Measurements from ENCODE around the gene NEB. TPM values are rescaled to one million over a fixed set of nuclear protein-coding genes. Genes with fewer than 3 reads are reported as not detected.
"Not testable (repeated sequence)": the region's sequence is repeated elsewhere in the genome, so short reads cannot be mapped to it uniquely, and the experiment has no call there.

The NEB gene
- total RNA-seq, 8 experiments from 2014 or later, result 1.7 to 4.3 (median 3.7) TPM

- 57 to 100% (median 95%) methylated on average over 1 to 4 of the region's 4 CpGs for WGBS, 10 experiments
- in situ Hi-C loops (cut with MboI; ENCODE audit: low pct_unique_long_range_greater_than_20kb in 2 of 9, low sequenced_read_pairs in 9 of 9, unreplicated experiment in 9 of 9), result no loop called here
- Histone ChIP-seq H3K4me3 (no peak overlapping the region), H3K4me1 (replicated peaks in 1 of 2) (no peaks in the 10 kb centered on the region), H3K27ac (no peak overlapping the region)
- no peak for ATAC-seq (replicated peaks in 6 of 8)
These were observed 124.0 kb downstream of the NEB start for GRCh38 chr2:151610310-151610709.

- WGBS, 10 experiments, result 86 to 100% (median 100%) methylated on average over 1 to 4 of the region's 4 CpGs; no CpG with 5 or more reads in 1 of the 10 experiments
- no peak for ATAC-seq (replicated peaks in 6 of 8)
These were observed 124.6 kb downstream of the NEB start for GRCh38 chr2:151609705-151610104.

GRCh38 chr2:151607459-151608424 is 126.5 kb downstream of the NEB start:
- peak in 1 of 8 experiments; percentile 57 for ATAC-seq (replicated peaks in 6 of 8)
- H3K4me1 ChIP-seq (replicated peaks in 1 of 2); H3K4me3 ChIP-seq; in situ Hi-C loops (cut with MboI; ENCODE audit: low pct_unique_long_range_greater_than_20kb in 2 of 9, low sequenced_read_pairs in 9 of 9, unreplicated experiment in 9 of 9); H3K27ac ChIP-seq: not testable (repeated sequence)
- WGBS, 10 experiments, result no CpG with 5 or more reads among the region's 6 CpGs

More at GRCh38 chr2:151609705-151610104, 124.6 kb downstream of the NEB start:
- Histone ChIP-seq H3K27ac (no peak overlapping the region), H3K4me3 (no peak overlapping the region), H3K4me1 (replicated peaks in 1 of 2) (no peaks in the 10 kb centered on the region)
- in situ Hi-C loops (cut with MboI; ENCODE audit: low pct_unique_long_range_greater_than_20kb in 2 of 9, low sequenced_read_pairs in 9 of 9, unreplicated experiment in 9 of 9), result no loop called here

GRCh38 chr2:151603530-151603929 is 130.7 kb downstream of the NEB start:
- H3K4me3 ChIP-seq; H3K27ac ChIP-seq; H3K4me1 ChIP-seq (replicated peaks in 1 of 2); in situ Hi-C loops (cut with MboI; ENCODE audit: low pct_unique_long_range_greater_than_20kb in 2 of 9, low sequenced_read_pairs in 9 of 9, unreplicated experiment in 9 of 9): not testable (repeated sequence)
- ATAC-seq (replicated peaks in 6 of 8), result peak in 2 of 8 experiments; percentile 56 to 94
- WGBS, 10 experiments, result no CpG with 5 or more reads among the region's 2 CpGs

- H3K27ac ChIP-seq; ATAC-seq (replicated peaks in 6 of 8); H3K4me3 ChIP-seq; in situ Hi-C loops (cut with MboI; ENCODE audit: low pct_unique_long_range_greater_than_20kb in 2 of 9, low sequenced_read_pairs in 9 of 9, unreplicated experiment in 9 of 9); H3K4me1 ChIP-seq (replicated peaks in 1 of 2): not testable (repeated sequence)
- no CpG with 5 or more reads among the region's 5 CpGs for WGBS, 10 experiments
These were observed 131.9 kb downstream of the NEB start for GRCh38 chr2:151602402-151602801.

- ATAC-seq (replicated peaks in 6 of 8), result peak; percentile 12 to 63 (median 34)
- H3K27ac ChIP-seq; H3K4me3 ChIP-seq; in situ Hi-C loops (cut with MboI; ENCODE audit: low pct_unique_long_range_greater_than_20kb in 2 of 9, low sequenced_read_pairs in 9 of 9, unreplicated experiment in 9 of 9); H3K4me1 ChIP-seq (replicated peaks in 1 of 2): not testable (repeated sequence)
- WGBS, 10 experiments, result no CpG with 5 or more reads among the region's 4 CpGs
These were observed 132.5 kb downstream of the NEB start for GRCh38 chr2:151601803-151602202.

- in situ Hi-C loops (cut with MboI; ENCODE audit: low pct_unique_long_range_greater_than_20kb in 2 of 9, low sequenced_read_pairs in 9 of 9, unreplicated experiment in 9 of 9); H3K4me3 ChIP-seq; H3K27ac ChIP-seq; H3K4me1 ChIP-seq (replicated peaks in 1 of 2): not testable (repeated sequence)
- peak in 1 of 8 experiments; percentile 29 for ATAC-seq (replicated peaks in 6 of 8)
- WGBS, 10 experiments, result no CpG with 5 or more reads among the region's 4 CpGs
These were observed 137.2 kb downstream of the NEB start for GRCh38 chr2:151596903-151597608.

- H3K27ac ChIP-seq; H3K4me3 ChIP-seq; H3K4me1 ChIP-seq (replicated peaks in 1 of 2); in situ Hi-C loops (cut with MboI; ENCODE audit: low pct_unique_long_range_greater_than_20kb in 2 of 9, low sequenced_read_pairs in 9 of 9, unreplicated experiment in 9 of 9): not testable (repeated sequence)
- WGBS, 10 experiments, result 67% methylated on average over 3 of the region's 4 CpGs; no CpG with 5 or more reads in 9 of the 10 experiments
- peak in 5 of 8 experiments; percentile 40 to 81 (median 48) for ATAC-seq (replicated peaks in 6 of 8)
These were observed 142.4 kb downstream of the NEB start for GRCh38 chr2:151591908-151592255.

- peak; percentile 25 to 69 (median 50) for ATAC-seq (replicated peaks in 6 of 8)
- in situ Hi-C loops (cut with MboI; ENCODE audit: low pct_unique_long_range_greater_than_20kb in 2 of 9, low sequenced_read_pairs in 9 of 9, unreplicated experiment in 9 of 9); H3K27ac ChIP-seq; H3K4me1 ChIP-seq (replicated peaks in 1 of 2); H3K4me3 ChIP-seq: not testable (repeated sequence)
- WGBS, 10 experiments, result 100% methylated on average over 1 of the region's 5 CpGs; no CpG with 5 or more reads in 7 of the 10 experiments
These were observed 142.9 kb downstream of the NEB start for GRCh38 chr2:151591250-151591907.

GRCh38 chr2:151581300-151581699 is 153.0 kb downstream of the NEB start:
- H3K4me3 ChIP-seq; H3K27ac ChIP-seq; H3K4me1 ChIP-seq (replicated peaks in 1 of 2); ATAC-seq (replicated peaks in 6 of 8); in situ Hi-C loops (cut with MboI; ENCODE audit: low pct_unique_long_range_greater_than_20kb in 2 of 9, low sequenced_read_pairs in 9 of 9, unreplicated experiment in 9 of 9): not testable (repeated sequence)
- whole genome bisulfite sequencing, 10 experiments, result no CpG with 5 or more reads among the region's 5 CpGs

GRCh38 chr2:151580697-151581096 is 153.6 kb downstream of the NEB start:
- H3K4me3 ChIP-seq; H3K27ac ChIP-seq; H3K4me1 ChIP-seq (replicated peaks in 1 of 2); in situ Hi-C loops (cut with MboI; ENCODE audit: low pct_unique_long_range_greater_than_20kb in 2 of 9, low sequenced_read_pairs in 9 of 9, unreplicated experiment in 9 of 9): not testable (repeated sequence)
- ATAC-seq (replicated peaks in 6 of 8), result peak; percentile 19 to 55 (median 38)
- no CpG with 5 or more reads among the region's 4 CpGs for WGBS, 10 experiments

- ATAC-seq (replicated peaks in 6 of 8), result no peak
- 52 to 100% (median 83%) methylated on average over 1 to 4 of the region's 5 CpGs; no CpG with 5 or more reads in 3 of the 10 experiments for WGBS, 10 experiments
- in situ Hi-C loops (cut with MboI; ENCODE audit: low pct_unique_long_range_greater_than_20kb in 2 of 9, low sequenced_read_pairs in 9 of 9, unreplicated experiment in 9 of 9), result no loop called here
- H3K4me3 ChIP-seq, result no peak overlapping the region
- H3K4me1 ChIP-seq (replicated peaks in 1 of 2), result no peaks in the 10 kb centered on the region
- H3K27ac ChIP-seq, result no peak overlapping the region
These were observed 157.2 kb downstream of the NEB start for GRCh38 chr2:151577116-151577515.

GRCh38 chr2:151576080-151576479 is 158.2 kb downstream of the NEB start:
- in situ Hi-C loops (cut with MboI; ENCODE audit: low pct_unique_long_range_greater_than_20kb in 2 of 9, low sequenced_read_pairs in 9 of 9, unreplicated experiment in 9 of 9), result no loop called here
- Histone ChIP-seq H3K4me1 (replicated peaks in 1 of 2) (no peaks in the 10 kb centered on the region), H3K27ac (no peak overlapping the region), H3K4me3 (no peak overlapping the region)
- 0 to 92% (median 68%) methylated on average over 1 to 4 of the region's 4 CpGs; no CpG with 5 or more reads in 2 of the 10 experiments for WGBS, 10 experiments
- ATAC-seq (replicated peaks in 6 of 8), result no peak
